KMS-11 (cell line): ENCODE results near the gene LIMA1.

Experiments used
- H2AFZ ChIP-seq: fragments of 200-600 bp; sonication (generic); 2 replicates; pipeline ENCODE4 v1.6.1; 2016; ENCODE audit warnings: antibody characterized with exemption, mixed run types, low read depth
- H3K27ac ChIP-seq: fragments of 200-600 bp; sonication (generic); 2 replicates; pipeline ENCODE4 v1.6.1; 2016; ENCODE audit warnings: mild to moderate bottlenecking, mixed run types
- H3K27me3 ChIP-seq: fragments of 200-600 bp; sonication (generic); 2 replicates; pipeline ENCODE4 v1.6.1; 2017; ENCODE audit warnings: mild to moderate bottlenecking, low read depth, mixed run types, moderate library complexity; ENCODE audit not compliant: insufficient read depth
- H3K36me3 ChIP-seq: fragments of 200-600 bp; sonication (generic); 2 replicates; pipeline ENCODE4 v1.6.1; 2017; ENCODE audit warnings: mild to moderate bottlenecking, mixed run types; ENCODE audit not compliant: insufficient read depth
- H3K4me1 ChIP-seq: fragments of 200-600 bp; sonication (generic); 2 replicates; pipeline ENCODE4 v1.6.1; 2016; ENCODE audit warnings: mild to moderate bottlenecking, low read depth, mixed run types; ENCODE audit not compliant: poor library complexity, severe bottlenecking
- H3K4me2 ChIP-seq: fragments of 200-600 bp; sonication (generic); 2 replicates; pipeline ENCODE4 v1.7.0; 2016; ENCODE audit warnings: mild to moderate bottlenecking, mixed run types
- H3K4me3 ChIP-seq: fragments of 200-600 bp; sonication (generic); IDR thresholded peaks from 2 replicates; pipeline ENCODE4 v1.6.1; 2017; ENCODE audit warnings: low read depth, low read length, mixed read lengths; ENCODE audit not compliant: insufficient read depth
- H3K79me2 ChIP-seq: fragments of 200-600 bp; sonication (generic); 2 replicates; pipeline ENCODE4 v1.6.1; 2016; ENCODE audit warnings: low read depth, mixed run types; ENCODE audit not compliant: insufficient read depth
- H3K9ac ChIP-seq: fragments of 200-600 bp; sonication (generic); 2 replicates; pipeline ENCODE4 v1.6.1; 2016; ENCODE audit warnings: mild to moderate bottlenecking, mixed run types
- H4K20me1 ChIP-seq: fragments of 200-600 bp; sonication (generic); 2 replicates; pipeline ENCODE4 v1.6.1; 2016; ENCODE audit warnings: mild to moderate bottlenecking, mixed run types; ENCODE audit not compliant: insufficient read depth
- TF ChIP-seq, protein P1 (sequence below): fragments of 200-600 bp; sonication (generic); conservative IDR thresholded peaks from 2 replicates; pipeline ENCODE4 v1.6.1; 2017; ENCODE audit warnings: low read depth, mild to moderate bottlenecking, antibody characterized with exemption, low read length, moderate library complexity, mixed read lengths

LIMA1 gene

DNA sequence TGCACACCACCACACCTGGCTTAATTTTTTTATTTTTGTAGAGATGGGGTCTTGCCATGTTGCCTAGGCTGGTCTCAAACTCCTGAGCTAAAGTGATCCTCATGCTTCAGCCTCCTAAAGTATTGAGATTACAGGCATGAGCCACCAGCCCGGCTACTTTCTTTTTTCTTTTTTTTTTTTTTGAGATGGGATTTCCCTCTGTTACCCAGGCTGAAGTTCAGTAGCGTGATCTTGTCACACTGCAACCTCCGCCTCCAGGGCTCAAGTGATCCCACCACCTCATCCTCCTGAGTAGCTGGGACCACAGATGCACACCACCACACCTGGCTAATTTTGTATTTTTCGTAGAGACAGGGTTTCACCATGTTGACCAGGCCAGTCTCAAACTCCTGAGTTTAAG lies 51.1 kb downstream of the LIMA1 start:
- Histone ChIP-seq H3K4me1 (no peaks in the 10 kb centered on the region), H3K4me2 (no peak overlapping the region), H3K79me2 (no peaks in the 10 kb centered on the region), H3K4me3 (no peak overlapping the region), H3K27ac (no peak overlapping the region), H3K27me3 (no peaks in the 10 kb centered on the region), H2AFZ (no peak overlapping the region), H3K36me3 (no peaks in the 10 kb centered on the region), H3K9ac (no peak overlapping the region), H4K20me1 (no peaks in the 10 kb centered on the region)
- TF ChIP-seq, protein P1, sequence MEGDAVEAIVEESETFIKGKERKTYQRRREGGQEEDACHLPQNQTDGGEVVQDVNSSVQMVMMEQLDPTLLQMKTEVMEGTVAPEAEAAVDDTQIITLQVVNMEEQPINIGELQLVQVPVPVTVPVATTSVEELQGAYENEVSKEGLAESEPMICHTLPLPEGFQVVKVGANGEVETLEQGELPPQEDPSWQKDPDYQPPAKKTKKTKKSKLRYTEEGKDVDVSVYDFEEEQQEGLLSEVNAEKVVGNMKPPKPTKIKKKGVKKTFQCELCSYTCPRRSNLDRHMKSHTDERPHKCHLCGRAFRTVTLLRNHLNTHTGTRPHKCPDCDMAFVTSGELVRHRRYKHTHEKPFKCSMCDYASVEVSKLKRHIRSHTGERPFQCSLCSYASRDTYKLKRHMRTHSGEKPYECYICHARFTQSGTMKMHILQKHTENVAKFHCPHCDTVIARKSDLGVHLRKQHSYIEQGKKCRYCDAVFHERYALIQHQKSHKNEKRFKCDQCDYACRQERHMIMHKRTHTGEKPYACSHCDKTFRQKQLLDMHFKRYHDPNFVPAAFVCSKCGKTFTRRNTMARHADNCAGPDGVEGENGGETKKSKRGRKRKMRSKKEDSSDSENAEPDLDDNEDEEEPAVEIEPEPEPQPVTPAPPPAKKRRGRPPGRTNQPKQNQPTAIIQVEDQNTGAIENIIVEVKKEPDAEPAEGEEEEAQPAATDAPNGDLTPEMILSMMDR, result no peak

DNA sequence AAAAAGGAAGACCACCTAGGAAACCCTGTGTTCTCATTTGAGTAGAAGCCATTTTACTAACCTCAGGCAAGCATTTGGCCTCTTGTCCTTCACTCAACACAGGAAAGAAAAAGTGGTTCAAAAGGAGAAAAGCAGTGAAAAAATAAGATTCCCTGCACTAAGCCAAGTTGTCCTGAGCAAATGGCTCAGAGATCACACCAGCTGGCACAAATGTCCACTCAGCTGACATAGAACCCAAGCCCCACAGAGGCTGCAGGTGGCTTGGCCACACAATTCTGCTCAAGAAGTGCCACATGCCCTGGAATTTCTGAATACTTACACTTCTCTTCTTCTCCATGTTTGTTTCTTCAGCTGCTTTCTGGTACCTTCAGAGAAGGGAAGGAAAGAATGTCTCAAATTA lies 52.0 kb downstream of the LIMA1 start:
- H3K4me3 ChIP-seq, result no peak overlapping the region

DNA sequence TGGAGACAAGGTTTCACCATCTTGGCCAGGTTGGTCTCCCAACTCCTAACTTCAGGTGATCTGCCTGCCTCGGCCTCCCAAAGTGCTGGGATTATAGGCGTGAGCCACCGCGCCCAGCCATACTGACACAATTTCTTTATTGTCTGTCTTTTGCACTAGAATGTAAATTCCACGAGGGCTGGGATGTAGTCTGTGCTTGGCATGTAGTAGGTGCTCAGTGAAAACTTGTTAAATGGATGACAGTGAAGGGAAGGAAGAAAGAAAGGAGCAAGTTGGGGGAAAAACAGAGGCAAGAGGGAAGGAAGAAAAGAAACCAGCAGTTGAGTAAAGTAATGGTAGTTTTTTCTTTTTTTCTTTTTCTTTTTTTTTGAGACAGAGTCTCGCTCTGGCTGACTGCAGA lies 53.1 kb downstream of the LIMA1 start:
- Histone ChIP-seq H3K4me1 (no peaks in the 10 kb centered on the region), H3K4me3 (no peak overlapping the region), H2AFZ (no peak overlapping the region), H4K20me1 (no peaks in the 10 kb centered on the region), H3K27me3 (no peaks in the 10 kb centered on the region), H3K4me2 (no peak overlapping the region), H3K79me2 (no peaks in the 10 kb centered on the region), H3K36me3 (no peaks in the 10 kb centered on the region), H3K27ac (no peak overlapping the region), H3K9ac (no peak overlapping the region)
- TF ChIP-seq, protein P1, result no peak

More for the DNA sequence above, 52.0 kb downstream of the LIMA1 start:
- Histone ChIP-seq H4K20me1 (no peaks in the 10 kb centered on the region), H3K27me3 (no peaks in the 10 kb centered on the region), H3K27ac (no peak overlapping the region), H3K4me2 (no peak overlapping the region), H2AFZ (no peak overlapping the region), H3K79me2 (no peaks in the 10 kb centered on the region), H3K9ac (no peak overlapping the region), H3K36me3 (no peaks in the 10 kb centered on the region), H3K4me1 (no peaks in the 10 kb centered on the region)
- TF ChIP-seq, protein P1, result no peak

DNA sequence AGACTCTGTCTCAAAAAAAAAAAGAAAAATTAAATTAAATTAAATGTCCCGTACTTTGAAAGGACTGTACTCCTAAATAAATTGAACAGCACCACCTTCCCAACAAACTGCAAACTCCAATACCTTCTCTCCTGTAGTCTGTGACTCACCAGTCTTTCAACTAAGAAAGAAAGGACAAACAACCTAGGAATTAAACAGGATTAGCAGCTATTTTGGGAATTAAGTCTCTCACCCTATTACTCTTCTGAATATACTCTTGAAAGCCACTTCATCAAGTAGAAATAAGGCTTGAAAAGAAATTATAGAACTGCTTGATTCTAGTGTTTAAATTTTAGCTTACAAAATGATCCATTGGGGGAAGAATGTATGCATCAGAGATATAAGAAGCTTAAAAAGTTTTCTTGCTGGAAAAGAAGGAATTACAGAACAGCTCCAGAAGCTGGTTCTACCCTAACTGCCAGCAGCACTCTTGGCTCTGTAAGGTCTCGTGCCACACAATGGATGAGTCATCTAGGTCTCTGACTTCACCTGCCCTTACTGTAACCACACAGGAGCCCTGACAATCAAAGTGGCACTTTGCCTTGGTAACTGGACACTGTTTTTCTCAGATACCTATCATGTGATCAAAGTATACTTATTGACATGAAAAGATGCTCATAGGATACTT lies 59.2 kb downstream of the LIMA1 start:
- Histone ChIP-seq H3K4me3 (no peak overlapping the region), H3K27me3 (no peaks in the 10 kb centered on the region), H3K27ac (peak overlapping the region; percentile 36; the same call in 1 of the 2 replicates), H4K20me1 (no peaks in the 10 kb centered on the region), H2AFZ (no peak overlapping the region; the same call in 1 of the 2 replicates), H3K36me3 (no peaks in the 10 kb centered on the region), H3K4me2 (peak overlapping the region; percentile 25; the same call in 1 of the 2 replicates), H3K9ac (no peak overlapping the region), H3K79me2 (no peaks in the 10 kb centered on the region), H3K4me1 (peaks cover 56% of the 10 kb centered on the region)
- TF ChIP-seq, protein P1, result no peak
